Activated naive CD4-positive, alpha-beta T cell treated with anti-CD3 and anti-CD28 coated beads, Interleukin-2, amount 10 ng/mL, durations not matched to agents 7 days and 5 days (primary cell): ENCODE data around the gene KCNA3.

Source experiments
- CTCF ChIA-PET: fragments of 350-600 bp; sonication (Branson Sonifier 250); formaldehyde crosslinking; loops from one replicate; lab custom pipeline; 2021; ENCODE audit warnings: antibody characterized with exemption; lab: Charles Lee
- DNase-seq: peaks from one replicate; pipeline ENCODE4 v3.0.0-alpha.2; 2020
- H3K27ac Mint-ChIP-seq: one replicate; pipeline ENCODE4 v1.8.0; 2021; ENCODE audit warnings: mild to moderate bottlenecking, moderate library complexity, mixed read lengths
- H3K27me3 Mint-ChIP-seq: one replicate; pipeline ENCODE4 v1.8.0; 2021; ENCODE audit warnings: mild to moderate bottlenecking, mixed read lengths
- H3K36me3 Mint-ChIP-seq: one replicate; pipeline ENCODE4 v1.8.0; 2021; ENCODE audit warnings: mixed read lengths
- H3K4me1 Mint-ChIP-seq: one replicate; pipeline ENCODE4 v1.8.0; 2021; ENCODE audit warnings: mixed read lengths
- H3K4me3 Mint-ChIP-seq: one replicate; pipeline ENCODE4 v1.8.0; 2021; ENCODE audit warnings: mild to moderate bottlenecking, moderate library complexity, mixed read lengths
- H3K9me3 Mint-ChIP-seq: one replicate; pipeline ENCODE4 v1.8.0; 2021; ENCODE audit warnings: mixed read lengths

KCNA3 gene

GRCh38 chr1:110630839-110631663, 43.7 kb downstream of the KCNA3 start:
- Mint-ChIP-seq H3K9me3 (peaks cover 3% of the 10 kb centered on the region), H3K27me3 (no peaks in the 10 kb centered on the region), H3K4me1 (peaks cover 35% of the 10 kb centered on the region), H3K4me3 (no peak overlapping the region), H3K36me3 (peaks cover 23% of the 10 kb centered on the region), H3K27ac (no peak overlapping the region)
- CTCF ChIA-PET: interaction anchor here (0.9 to 5.0 kb wide), 10 partner anchors 11 to 156 kb away, joined by 3 to 46 read pairs (median 9); partner anchors contain the start of gene KCNA3
- peak; percentile 91 for DNase-seq

DNA sequence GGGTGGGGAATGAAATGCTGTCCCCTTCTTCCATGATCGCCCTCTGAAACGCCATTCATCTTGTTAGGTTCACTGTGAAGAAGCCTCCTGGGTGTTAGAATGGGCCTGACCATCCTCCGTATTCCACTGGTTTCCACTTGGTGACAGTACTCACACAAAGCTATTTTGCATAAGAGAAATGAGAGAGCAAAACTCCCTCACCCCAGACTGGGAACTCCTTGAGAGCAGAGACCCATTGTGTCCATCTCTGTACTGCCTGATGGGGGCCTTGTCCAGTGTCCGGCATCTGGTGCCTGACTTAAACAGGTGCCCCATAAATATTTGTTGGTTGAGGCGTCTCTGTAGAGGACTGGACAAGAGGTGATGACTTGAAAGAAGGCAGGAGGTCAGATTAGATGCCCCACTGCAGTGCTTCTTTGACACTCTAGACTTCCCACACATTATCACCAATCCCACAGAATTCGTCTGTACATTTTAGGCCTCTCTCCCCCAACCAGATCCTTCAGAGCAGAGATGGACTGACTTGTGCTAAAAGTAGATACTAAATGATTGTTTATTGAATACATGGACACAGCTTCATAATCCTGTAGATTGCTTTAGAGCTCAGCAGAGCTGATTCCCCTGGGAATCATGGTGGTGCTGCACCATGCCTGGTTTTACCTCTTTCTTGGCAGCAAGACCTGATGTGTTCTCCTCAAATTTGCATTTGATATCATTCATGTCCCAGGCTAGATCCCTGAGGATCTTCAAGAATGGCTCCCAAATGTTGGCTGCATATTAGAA, 46.2 kb downstream of the KCNA3 start:
- CTCF ChIA-PET: interaction anchor here (0.7 to 5.0 kb wide), 5 partner anchors 9 to 153 kb away, joined by 3 to 46 read pairs (median 5); no protein-coding TSS in a partner anchor
- Mint-ChIP-seq H3K4me1 (peaks cover 42% of the 10 kb centered on the region), H3K4me3 (no peak overlapping the region), H3K9me3 (peaks cover 8% of the 10 kb centered on the region), H3K36me3 (peaks cover 34% of the 10 kb centered on the region), H3K27ac (no peak overlapping the region), H3K27me3 (no peaks in the 10 kb centered on the region)
- no peak for DNase-seq

DNA sequence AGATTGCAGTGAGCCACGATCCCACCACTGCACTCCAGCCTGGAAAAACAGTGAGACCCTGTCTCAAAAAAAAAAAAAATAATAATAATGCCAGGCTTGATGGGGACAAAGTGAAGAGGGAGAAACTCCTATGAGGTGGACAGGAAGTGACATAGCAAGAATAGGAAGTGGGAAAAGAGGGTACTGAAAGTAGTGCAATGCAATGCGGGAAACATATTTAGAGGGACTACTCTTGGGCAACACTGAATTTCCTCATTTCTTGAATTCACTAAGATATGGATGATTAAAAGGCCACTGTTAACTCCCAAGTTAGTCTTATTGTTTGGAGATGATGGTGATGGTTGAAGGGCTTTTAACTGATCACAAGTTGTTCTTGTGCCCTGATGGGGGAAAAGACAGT, 47.0 kb downstream of the KCNA3 start:
- CTCF ChIA-PET: interaction anchor here (5.0 kb wide), 2 partner anchors 8 to 138 kb away, joined by 38 to 46 read pairs; no protein-coding TSS in a partner anchor
- H3K4me3 Mint-ChIP-seq: no peak overlapping the region
- H3K27ac Mint-ChIP-seq: no peak overlapping the region
- H3K27me3 Mint-ChIP-seq: no peaks in the 10 kb centered on the region
- peaks cover 10% of the 10 kb centered on the region for H3K9me3 Mint-ChIP-seq
- peaks cover 42% of the 10 kb centered on the region for H3K4me1 Mint-ChIP-seq
- peaks cover 42% of the 10 kb centered on the region for H3K36me3 Mint-ChIP-seq
- no peak for DNase-seq

GRCh38 chr1:110626889-110627288, 47.9 kb downstream of the KCNA3 start:
- no peak overlapping the region for H3K4me3 Mint-ChIP-seq
- H3K27ac Mint-ChIP-seq: peak overlapping the region; percentile 19
- peaks cover 10% of the 10 kb centered on the region for H3K9me3 Mint-ChIP-seq
- H3K36me3 Mint-ChIP-seq: peaks cover 44% of the 10 kb centered on the region
- DNase-seq: no peak
- CTCF ChIA-PET: interaction anchor here (0.9 to 3.5 kb wide), 3 partner anchors 45 to 155 kb away, joined by 4 to 14 read pairs (median 5); no protein-coding TSS in a partner anchor
- H3K27me3 Mint-ChIP-seq: no peaks in the 10 kb centered on the region
- H3K4me1 Mint-ChIP-seq: peaks cover 42% of the 10 kb centered on the region
